Neural cell (in vitro differentiated cells): Measurements from ENCODE around the gene FAM53B. TPM values are rescaled to one million over a fixed set of nuclear protein-coding genes. Genes with fewer than 3 reads are reported as not detected.

Experiments
- H2AFZ ChIP-seq: fragments of 200-600, 300-800 bp; sonication (generic), shearing (Covaris generic); 2 replicates; pipeline ENCODE4 v1.6.0; 2014; ENCODE audit warnings: low read depth, mild to moderate bottlenecking, antibody characterized with exemption, low read length, moderate library complexity
- H3F3A ChIP-seq: fragments of 200-600 bp; shearing (Covaris generic); 2 replicates; pipeline ENCODE4 v1.6.1; 2016; ENCODE audit warnings: mild to moderate bottlenecking, moderate library complexity, mixed read lengths, antibody characterized with exemption, low read length; ENCODE audit not compliant: insufficient read depth, poor library complexity, severe bottlenecking
- H3K27ac ChIP-seq: fragments of 200-600, 300-800 bp; sonication (generic), shearing (Covaris generic); 2 replicates; pipeline ENCODE4 v1.5.1; 2014; ENCODE audit warnings: mild to moderate bottlenecking, low read length, moderate library complexity
- H3K27me3 ChIP-seq: fragments of 300-800, 200-600 bp; sonication (generic), shearing (Covaris generic); 2 replicates; pipeline ENCODE4 v1.6.0; 2014; ENCODE audit warnings: mild to moderate bottlenecking, low read depth, low read length, moderate library complexity; ENCODE audit not compliant: insufficient read depth
- H3K36me3 ChIP-seq: fragments of 300-800, 200-600 bp; sonication (generic), shearing (Covaris generic); 2 replicates; pipeline ENCODE4 v1.5.1; 2014; ENCODE audit warnings: mild to moderate bottlenecking, antibody characterized with exemption, low read length, moderate library complexity; ENCODE audit not compliant: insufficient read depth
- H3K4me2 ChIP-seq: fragments of 300-800, 200-600 bp; sonication (generic), shearing (Covaris generic); 2 replicates; pipeline ENCODE4 v1.6.0; 2014; ENCODE audit warnings: mild to moderate bottlenecking, low read length
- H3K4me3 ChIP-seq: fragments of 300-800, 200-600 bp; sonication (generic), shearing (Covaris generic); 2 replicates; pipeline ENCODE4 v1.5.1; 2014; ENCODE audit warnings: mild to moderate bottlenecking, low read length, moderate library complexity
- H3K79me2 ChIP-seq: fragments of 200-600 bp; shearing (Covaris generic); replicated peaks from 2 replicates; pipeline ENCODE4 v1.6.0; 2014; ENCODE audit warnings: mild to moderate bottlenecking, low read length, moderate library complexity; ENCODE audit not compliant: insufficient read depth
- H3K9ac ChIP-seq: fragments of 300-800, 200-600 bp; sonication (generic), shearing (Covaris generic); 2 replicates; pipeline ENCODE4 v1.6.1; 2016; ENCODE audit warnings: mild to moderate bottlenecking, low read length, mixed read lengths
- H3K9me2 ChIP-seq: fragments of 200-600 bp; shearing (Covaris generic); 2 replicates; pipeline ENCODE4 v1.6.1; 2016; ENCODE audit warnings: mild to moderate bottlenecking, low read length, mixed read lengths; ENCODE audit not compliant: insufficient read depth
- H3K9me3 ChIP-seq: fragments of 200-600, 300-800 bp; sonication (generic), shearing (Covaris generic); 2 replicates; pipeline ENCODE4 v1.6.1; 2016; ENCODE audit warnings: mild to moderate bottlenecking, mixed run types, low read length, moderate library complexity, mixed read lengths
- H4K20me1 ChIP-seq: fragments of 200-600 bp; shearing (Covaris generic); 2 replicates; pipeline ENCODE4 v1.6.1; 2016; ENCODE audit warnings: mild to moderate bottlenecking, mixed run types; ENCODE audit not compliant: insufficient read depth
- EP300 ChIP-seq: fragments of 450-650 bp; conservative IDR thresholded peaks from 2 replicates; pipeline ENCODE4 v1.6.1; 2014; ENCODE audit warnings: antibody characterized with exemption, mild to moderate bottlenecking, moderate library complexity; ENCODE audit not compliant: poor library complexity, severe bottlenecking
- EZH2 ChIP-seq: fragments of 200-600, 300-800 bp; shearing (Covaris generic), sonication (generic); IDR thresholded peaks from 2 replicates; pipeline ENCODE4 v1.6.1; 2014; ENCODE audit warnings: antibody characterized with exemption, low read length, borderline replicate concordance, mild to moderate bottlenecking; ENCODE audit not compliant: insufficient read depth, poor library complexity, severe bottlenecking
- MXI1 ChIP-seq: fragments of 450-650 bp; conservative IDR thresholded peaks from 2 replicates; pipeline ENCODE4 v1.6.1; 2014; ENCODE audit warnings: antibody characterized with exemption, mild to moderate bottlenecking; ENCODE audit not compliant: poor library complexity, severe bottlenecking
- POLR2AphosphoS5 ChIP-seq: IDR thresholded peaks from 2 replicates; pipeline ENCODE4 v1.6.1; 2012
- RAD21 ChIP-seq: fragments of 450-650 bp; conservative IDR thresholded peaks from 2 replicates; pipeline ENCODE4 v1.6.1; 2014; ENCODE audit warnings: antibody characterized with exemption, mild to moderate bottlenecking, moderate library complexity
- SMC3 ChIP-seq: fragments of 450-650 bp; conservative IDR thresholded peaks from 2 replicates; pipeline ENCODE4 v1.6.1; 2014; ENCODE audit warnings: antibody characterized with exemption, mild to moderate bottlenecking, moderate library complexity; ENCODE audit not compliant: poor library complexity
- TAF1 ChIP-seq: IDR thresholded peaks from 2 replicates; pipeline ENCODE4 v1.6.1; 2012; ENCODE audit warnings: low read depth
- polyA plus RNA-seq: library from polyadenylated mRNA; depleted of rRNA; stranded (reverse); fragments of >200 nt; gene quantifications from 2 replicates; pipeline ENCODE4 v1.2.3, GENCODE V29; 2014
- TF ChIP-seq, protein P1 (sequence below): fragments of 450-650 bp; IDR thresholded peaks from 2 replicates; pipeline ENCODE4 v1.5.1; 2014; ENCODE audit warnings: antibody characterized with exemption, mild to moderate bottlenecking, moderate library complexity; ENCODE audit not compliant: poor library complexity, severe bottlenecking
- TF ChIP-seq, protein P2 (sequence below): IDR thresholded peaks from 2 replicates; pipeline ENCODE4 v1.6.1; 2012; ENCODE audit warnings: borderline replicate concordance

Gene FAM53B
- polyA plus RNA-seq, 1 donor from 2014 or later, result 21.8 TPM

DNA sequence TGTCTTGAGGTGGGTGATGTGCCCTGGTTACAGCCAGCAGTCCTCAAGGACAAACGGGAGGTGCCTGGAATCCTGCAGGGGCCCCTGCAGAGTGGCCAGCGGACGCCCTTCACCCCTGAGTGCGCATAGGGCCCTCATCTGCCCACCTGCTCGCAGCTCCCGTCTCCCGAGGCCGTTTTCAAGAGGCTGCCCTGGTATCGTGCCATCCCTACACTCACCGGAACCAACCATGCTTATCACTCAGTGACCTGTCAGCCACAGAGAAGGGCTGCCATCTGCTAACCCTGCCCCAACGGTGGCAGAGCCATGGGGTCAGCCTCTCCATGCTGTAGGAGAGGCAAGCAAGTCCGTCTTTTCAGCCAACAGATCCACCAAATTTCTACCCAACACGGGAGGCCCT lies 122.0 kb downstream of the FAM53B start:
- Histone ChIP-seq H3K9me2 (no peaks in the 10 kb centered on the region), H3K79me2 (no peaks in the 10 kb centered on the region), H3K4me3 (no peak overlapping the region), H3K27ac (peak overlapping the region; percentile 16), H3K27me3 (no peaks in the 10 kb centered on the region), H3K4me2 (no peak overlapping the region), H3K36me3 (no peaks in the 10 kb centered on the region), H4K20me1 (no peaks in the 10 kb centered on the region), H2AFZ (no peak overlapping the region), H3K9me3 (no peaks in the 10 kb centered on the region), H3F3A (no peaks in the 10 kb centered on the region), H3K9ac (no peak overlapping the region)
- TF ChIP-seq SMC3 (no peak), EZH2 (no peak), TAF1 (no peak), MXI1 (no peak), EP300 (no peak), POLR2AphosphoS5 (no peak), RAD21 (no peak)
- TF ChIP-seq, protein P1, sequence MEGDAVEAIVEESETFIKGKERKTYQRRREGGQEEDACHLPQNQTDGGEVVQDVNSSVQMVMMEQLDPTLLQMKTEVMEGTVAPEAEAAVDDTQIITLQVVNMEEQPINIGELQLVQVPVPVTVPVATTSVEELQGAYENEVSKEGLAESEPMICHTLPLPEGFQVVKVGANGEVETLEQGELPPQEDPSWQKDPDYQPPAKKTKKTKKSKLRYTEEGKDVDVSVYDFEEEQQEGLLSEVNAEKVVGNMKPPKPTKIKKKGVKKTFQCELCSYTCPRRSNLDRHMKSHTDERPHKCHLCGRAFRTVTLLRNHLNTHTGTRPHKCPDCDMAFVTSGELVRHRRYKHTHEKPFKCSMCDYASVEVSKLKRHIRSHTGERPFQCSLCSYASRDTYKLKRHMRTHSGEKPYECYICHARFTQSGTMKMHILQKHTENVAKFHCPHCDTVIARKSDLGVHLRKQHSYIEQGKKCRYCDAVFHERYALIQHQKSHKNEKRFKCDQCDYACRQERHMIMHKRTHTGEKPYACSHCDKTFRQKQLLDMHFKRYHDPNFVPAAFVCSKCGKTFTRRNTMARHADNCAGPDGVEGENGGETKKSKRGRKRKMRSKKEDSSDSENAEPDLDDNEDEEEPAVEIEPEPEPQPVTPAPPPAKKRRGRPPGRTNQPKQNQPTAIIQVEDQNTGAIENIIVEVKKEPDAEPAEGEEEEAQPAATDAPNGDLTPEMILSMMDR, result no peak
- TF ChIP-seq, protein P2, sequence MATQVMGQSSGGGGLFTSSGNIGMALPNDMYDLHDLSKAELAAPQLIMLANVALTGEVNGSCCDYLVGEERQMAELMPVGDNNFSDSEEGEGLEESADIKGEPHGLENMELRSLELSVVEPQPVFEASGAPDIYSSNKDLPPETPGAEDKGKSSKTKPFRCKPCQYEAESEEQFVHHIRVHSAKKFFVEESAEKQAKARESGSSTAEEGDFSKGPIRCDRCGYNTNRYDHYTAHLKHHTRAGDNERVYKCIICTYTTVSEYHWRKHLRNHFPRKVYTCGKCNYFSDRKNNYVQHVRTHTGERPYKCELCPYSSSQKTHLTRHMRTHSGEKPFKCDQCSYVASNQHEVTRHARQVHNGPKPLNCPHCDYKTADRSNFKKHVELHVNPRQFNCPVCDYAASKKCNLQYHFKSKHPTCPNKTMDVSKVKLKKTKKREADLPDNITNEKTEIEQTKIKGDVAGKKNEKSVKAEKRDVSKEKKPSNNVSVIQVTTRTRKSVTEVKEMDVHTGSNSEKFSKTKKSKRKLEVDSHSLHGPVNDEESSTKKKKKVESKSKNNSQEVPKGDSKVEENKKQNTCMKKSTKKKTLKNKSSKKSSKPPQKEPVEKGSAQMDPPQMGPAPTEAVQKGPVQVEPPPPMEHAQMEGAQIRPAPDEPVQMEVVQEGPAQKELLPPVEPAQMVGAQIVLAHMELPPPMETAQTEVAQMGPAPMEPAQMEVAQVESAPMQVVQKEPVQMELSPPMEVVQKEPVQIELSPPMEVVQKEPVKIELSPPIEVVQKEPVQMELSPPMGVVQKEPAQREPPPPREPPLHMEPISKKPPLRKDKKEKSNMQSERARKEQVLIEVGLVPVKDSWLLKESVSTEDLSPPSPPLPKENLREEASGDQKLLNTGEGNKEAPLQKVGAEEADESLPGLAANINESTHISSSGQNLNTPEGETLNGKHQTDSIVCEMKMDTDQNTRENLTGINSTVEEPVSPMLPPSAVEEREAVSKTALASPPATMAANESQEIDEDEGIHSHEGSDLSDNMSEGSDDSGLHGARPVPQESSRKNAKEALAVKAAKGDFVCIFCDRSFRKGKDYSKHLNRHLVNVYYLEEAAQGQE, result no peak

DNA sequence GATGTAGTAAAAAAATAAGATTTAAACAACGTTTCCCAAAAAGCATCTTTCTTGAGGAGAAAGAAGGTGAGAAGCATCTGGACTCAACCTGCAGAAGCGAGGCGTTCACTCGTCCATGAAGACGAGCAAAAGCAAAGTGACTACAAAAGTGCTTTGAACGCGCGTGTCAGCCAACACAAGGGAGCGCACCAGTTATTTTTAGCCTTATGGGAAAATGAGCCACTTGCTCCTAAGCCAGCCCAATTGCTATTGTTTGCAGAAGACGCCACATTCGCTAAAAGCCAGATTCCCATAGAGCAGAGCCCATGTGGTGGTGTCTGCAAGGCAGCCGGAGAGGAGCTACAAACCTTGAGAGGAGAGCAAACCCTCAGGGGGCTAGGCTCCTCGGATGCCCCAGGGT lies 122.5 kb downstream of the FAM53B start:
- Histone ChIP-seq H3K4me2 (no peak overlapping the region), H3K79me2 (no peaks in the 10 kb centered on the region), H3K36me3 (no peaks in the 10 kb centered on the region), H4K20me1 (no peaks in the 10 kb centered on the region), H3K4me3 (no peak overlapping the region), H3K27me3 (no peaks in the 10 kb centered on the region), H3K9me2 (no peaks in the 10 kb centered on the region), H3K27ac (peak overlapping the region; percentile 16), H3K9me3 (no peaks in the 10 kb centered on the region), H2AFZ (no peak overlapping the region), H3F3A (no peaks in the 10 kb centered on the region), H3K9ac (no peak overlapping the region)
- TF ChIP-seq EZH2 (no peak), EP300 (no peak), MXI1 (no peak), SMC3 (no peak), RAD21 (no peak), TAF1 (no peak), POLR2AphosphoS5 (no peak)
- TF ChIP-seq, protein P2, result no peak
- TF ChIP-seq, protein P1, result no peak
